ENCODE results near the gene FAM120C.

The FAM120C gene

GRCh38 chrX:54182864-54183613 is at the start of gene FAM120C:
Gene FAM120C, minus strand, starts transcription at chrX:54183254. Its CDS starts 56 bp downstream, at chrX:54183198.
- DNase-seq = peak; percentile 75

- DNase-seq = no peak
Measured at GRCh38 chrX:54230435-54231148, 47.5 kb upstream of the FAM120C start.

- DNase-seq = no peak
Measured at GRCh38 chrX:54223581-54223980, 40.5 kb upstream of the FAM120C start.

- no peak for DNase-seq
Measured at GRCh38 chrX:54213603-54214002, 30.5 kb upstream of the FAM120C start.

GRCh38 chrX:54208531-54208930 is 25.5 kb upstream of the FAM120C start:
- no peak for DNase-seq

- no peak for DNase-seq
Measured at GRCh38 chrX:54198262-54198661, 15.2 kb upstream of the FAM120C start.

GRCh38 chrX:54194982-54195588 is 12.0 kb upstream of the FAM120C start:
- DNase-seq = no peak

- DNase-seq = no peak
Measured at GRCh38 chrX:54193085-54193821, 10.2 kb upstream of the FAM120C start.

- no peak for DNase-seq
Measured at GRCh38 chrX:54184474-54184873, 1.4 kb upstream of the FAM120C start.

- peak; percentile 75 for DNase-seq
Measured at GRCh38 chrX:54182194-54182863, 725 bp downstream of the FAM120C start.

- no peak for DNase-seq
Measured at GRCh38 chrX:54181202-54181953, 1.7 kb downstream of the FAM120C start.

- no peak for DNase-seq
Measured at GRCh38 chrX:54180403-54180802, 2.7 kb downstream of the FAM120C start.

- no peak for DNase-seq
Measured at GRCh38 chrX:54178100-54178940, 4.7 kb downstream of the FAM120C start.

- no peak for DNase-seq
Measured at GRCh38 chrX:54177306-54177705, 5.7 kb downstream of the FAM120C start.

GRCh38 chrX:54173791-54174190 is 9.3 kb downstream of the FAM120C start:
- DNase-seq = no peak

- no peak for DNase-seq
Measured at GRCh38 chrX:54172455-54172854, 10.6 kb downstream of the FAM120C start.

- DNase-seq = no peak
Measured at GRCh38 chrX:54171527-54172250, 11.4 kb downstream of the FAM120C start.

GRCh38 chrX:54171091-54171490 is 12.0 kb downstream of the FAM120C start:
- no peak for DNase-seq

- no peak for DNase-seq
Measured at GRCh38 chrX:54166915-54167314, 16.1 kb downstream of the FAM120C start.

GRCh38 chrX:54157561-54157960 is 25.5 kb downstream of the FAM120C start:
- no peak for DNase-seq

Data from activated CD8-positive, alpha-beta memory T cell treated with anti-CD3 and anti-CD28 coated beads, Interleukin-2, amount 50 U/mL, for 48 hours (primary cell).